ENCODE measurements around the gene HSD17B2.

The HSD17B2 gene

GRCh38 chr16:82051656-82052055, 16.6 kb downstream of the HSD17B2 start:
- TF ChIP-seq, protein P1, sequence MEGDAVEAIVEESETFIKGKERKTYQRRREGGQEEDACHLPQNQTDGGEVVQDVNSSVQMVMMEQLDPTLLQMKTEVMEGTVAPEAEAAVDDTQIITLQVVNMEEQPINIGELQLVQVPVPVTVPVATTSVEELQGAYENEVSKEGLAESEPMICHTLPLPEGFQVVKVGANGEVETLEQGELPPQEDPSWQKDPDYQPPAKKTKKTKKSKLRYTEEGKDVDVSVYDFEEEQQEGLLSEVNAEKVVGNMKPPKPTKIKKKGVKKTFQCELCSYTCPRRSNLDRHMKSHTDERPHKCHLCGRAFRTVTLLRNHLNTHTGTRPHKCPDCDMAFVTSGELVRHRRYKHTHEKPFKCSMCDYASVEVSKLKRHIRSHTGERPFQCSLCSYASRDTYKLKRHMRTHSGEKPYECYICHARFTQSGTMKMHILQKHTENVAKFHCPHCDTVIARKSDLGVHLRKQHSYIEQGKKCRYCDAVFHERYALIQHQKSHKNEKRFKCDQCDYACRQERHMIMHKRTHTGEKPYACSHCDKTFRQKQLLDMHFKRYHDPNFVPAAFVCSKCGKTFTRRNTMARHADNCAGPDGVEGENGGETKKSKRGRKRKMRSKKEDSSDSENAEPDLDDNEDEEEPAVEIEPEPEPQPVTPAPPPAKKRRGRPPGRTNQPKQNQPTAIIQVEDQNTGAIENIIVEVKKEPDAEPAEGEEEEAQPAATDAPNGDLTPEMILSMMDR (IDR thresholded peaks at IDR 0.05; ENCODE audit: low read depth, low read length, missing control alignments), result no peak
- H3K4me3 ChIP-seq (ENCODE audit: low read depth, low read length), result no peak overlapping the region
- DNase-seq (ENCODE audit: low read depth), result no peak

GRCh38 chr16:82055117-82055516, 20.1 kb downstream of the HSD17B2 start:
- DNase-seq (ENCODE audit: low read depth), result no peak
- TF ChIP-seq, protein P1 (IDR thresholded peaks at IDR 0.05; ENCODE audit: low read depth, low read length, missing control alignments), result no peak

GRCh38 chr16:82055728-82056549, 20.9 kb downstream of the HSD17B2 start:
- TF ChIP-seq, protein P1 (IDR thresholded peaks at IDR 0.05; ENCODE audit: low read depth, low read length, missing control alignments), result no peak
- no peak for DNase-seq (ENCODE audit: low read depth)

More at GRCh38 chr16:82055117-82055516, 20.1 kb downstream of the HSD17B2 start:
- no peak overlapping the region for H3K4me3 ChIP-seq (ENCODE audit: low read depth, low read length)

GRCh38 chr16:82056550-82056896, 21.5 kb downstream of the HSD17B2 start:
- TF ChIP-seq, protein P1 (IDR thresholded peaks at IDR 0.05; ENCODE audit: low read depth, low read length, missing control alignments), result no peak
- DNase-seq (ENCODE audit: low read depth), result no peak
- no peak overlapping the region for H3K4me3 ChIP-seq (ENCODE audit: low read depth, low read length)

More at GRCh38 chr16:82055728-82056549, 20.9 kb downstream of the HSD17B2 start:
- no peak overlapping the region for H3K4me3 ChIP-seq (ENCODE audit: low read depth, low read length)

DNA sequence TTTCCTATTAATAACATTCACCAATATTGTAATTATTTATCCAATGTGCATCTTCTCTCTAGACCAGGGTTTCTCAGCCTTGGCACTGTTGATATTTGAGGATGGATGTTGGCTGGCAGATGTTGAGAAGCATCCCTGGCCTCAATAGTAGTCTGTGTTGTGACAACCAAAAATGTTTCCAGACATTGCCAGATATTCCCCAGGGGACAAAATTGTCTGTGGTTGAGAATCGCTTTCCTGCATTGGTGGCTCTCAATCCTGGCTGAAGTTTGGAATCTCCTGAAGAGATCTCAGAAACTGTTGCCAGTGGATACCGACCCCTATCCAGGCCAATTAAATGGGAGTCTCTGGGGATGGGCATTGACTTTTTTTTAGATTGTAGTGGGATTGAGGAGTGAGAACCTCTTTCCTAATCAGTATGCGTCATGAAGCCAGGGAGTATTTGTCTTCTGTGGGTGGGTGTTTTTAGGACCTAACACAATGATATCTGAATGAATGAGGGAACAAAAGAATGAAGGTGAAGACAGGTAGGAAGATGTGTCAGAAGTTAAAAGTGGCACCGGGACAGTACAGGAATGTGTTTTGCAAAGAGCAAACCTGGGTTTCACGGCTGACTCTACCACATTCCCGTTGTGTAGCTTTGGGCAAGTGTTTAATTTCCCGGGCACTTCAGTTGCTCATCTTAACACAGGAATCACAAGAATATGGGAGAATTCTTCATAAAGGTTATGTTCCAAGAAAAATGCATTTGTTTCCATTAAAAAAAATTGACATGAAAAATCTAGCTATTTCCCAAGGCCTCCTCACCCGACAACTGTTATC, 24.3 kb downstream of the HSD17B2 start:
- DNase-seq (ENCODE audit: low read depth), result no peak
- H3K4me3 ChIP-seq (ENCODE audit: low read depth, low read length), result no peak overlapping the region
- TF ChIP-seq, protein P1 (IDR thresholded peaks at IDR 0.05; ENCODE audit: low read depth, low read length, missing control alignments), result no peak

DNA sequence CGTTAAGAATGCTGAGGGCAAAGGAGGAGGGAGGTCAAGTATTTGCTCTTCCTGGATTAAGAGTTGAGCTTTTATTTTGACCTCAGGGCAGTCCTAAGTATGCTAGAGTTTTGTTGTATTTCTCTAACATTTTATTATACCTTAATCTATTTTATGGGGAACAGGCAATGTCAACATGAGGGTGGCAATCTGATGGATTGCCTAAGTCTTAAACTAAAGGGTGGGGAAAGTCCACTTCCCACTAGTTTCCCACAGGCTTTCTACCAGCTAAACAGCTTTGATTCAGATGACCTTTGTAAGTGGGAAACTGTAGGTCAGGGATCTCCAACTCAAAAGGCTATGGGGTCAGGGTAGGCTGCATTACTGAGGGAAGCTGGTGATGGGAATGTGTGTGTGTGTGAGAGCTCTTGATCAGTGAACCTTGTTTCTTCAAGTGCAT, 24.9 kb downstream of the HSD17B2 start:
- no peak overlapping the region for H3K4me3 ChIP-seq (ENCODE audit: low read depth, low read length)
- DNase-seq (ENCODE audit: low read depth), result no peak
- TF ChIP-seq, protein P1 (IDR thresholded peaks at IDR 0.05; ENCODE audit: low read depth, low read length, missing control alignments), result no peak
